Erythroblast (primary cell): ENCODE measurements around the gene RALGPS1.

Experiments used
- GATA1 ChIP-seq: IDR thresholded peaks from 2 replicates; pipeline ENCODE4 v1.6.1; 2011; ENCODE audit warnings: low read depth, mild to moderate bottlenecking, control low read depth, low read length, moderate library complexity
- POLR2A ChIP-seq: IDR thresholded peaks from 2 replicates; pipeline ENCODE4 v1.6.1; 2011; ENCODE audit warnings: mild to moderate bottlenecking, low read length

- no peak for TF ChIP-seq POLR2A
- no peak for TF ChIP-seq GATA1
Observed at GRCh38 chr9:126952205-126952977, 37.8 kb downstream of the RALGPS1 start.
